Breast epithelium (tissue), 4 donors: ENCODE data around the gene GNS. TPM values are rescaled to one million over a fixed set of nuclear protein-coding genes. Genes with fewer than 3 reads are reported as not detected.

Source experiments
- DNase-seq, 2 donors: peaks; one replicate each; pipeline ENCODE4 v3.0.0-alpha.2; 2019; ENCODE audit warnings: low spot score in 2 of 2
- H3K27ac ChIP-seq, 2 donors: fragments of 200-600 bp; sonication (generic) in 1 of 2; one replicate each; pipeline ENCODE4 v1.5.1; 2016 to 2019; ENCODE audit warnings: mild to moderate bottlenecking in 1 of 2
- H3K27me3 ChIP-seq, 2 donors: fragments of 200-600 bp; sonication (generic) in 1 of 2; one replicate each; pipeline versions ENCODE4 v1.5.1 to v1.6.0; 2017 to 2019; ENCODE audit warnings: control low read depth in 1 of 2, mild to moderate bottlenecking in 1 of 2
- H3K36me3 ChIP-seq: fragments of 200-600 bp; one replicate; pipeline ENCODE4 v1.5.1; 2019
- H3K4me1 ChIP-seq, 2 donors: fragments of 200-600 bp; sonication (generic); one replicate each; pipeline ENCODE4 v1.5.1; 2016 to 2019; ENCODE audit warnings: control low read depth in 1 of 2
- H3K4me3 ChIP-seq, 3 donors: fragments of 200-600 bp; sonication (generic); 1 replicate in 2 of 3; 2 replicates in 1 of 3; pipeline ENCODE4 v1.5.1; 2016 to 2019; ENCODE audit warnings: mild to moderate bottlenecking in 3 of 3, moderate library complexity in 2 of 3
- H3K9me3 ChIP-seq, 2 donors: fragments of 200-600 bp; sonication (generic) in 1 of 2; one replicate each; pipeline ENCODE4 v1.5.1; 2016 to 2019; ENCODE audit warnings: control low read depth in 1 of 2
- POLR2A ChIP-seq: fragments of 450-650 bp; IDR thresholded peaks from one replicate; pipeline ENCODE4 v1.6.1; 2016; ENCODE audit warnings: antibody characterized with exemption, mild to moderate bottlenecking, moderate library complexity
- POLR2AphosphoS5 ChIP-seq, 3 donors: sonication (generic); formaldehyde crosslinking; IDR thresholded peaks; one replicate each; pipeline ENCODE4 v1.6.1; 2017; ENCODE audit warnings: antibody characterized with exemption in 3 of 3
- intact Hi-C: fragments of 100-400 bp; cut with DNase I; formaldehyde crosslinking; loops from one replicate; pipeline ENCODE4 v1.15.1; 2023; ENCODE audit warnings: low total_unique reads
- total RNA-seq, 3 donors: library from RNA; depleted of rRNA; stranded (reverse); fragments of >200 nt; gene quantifications; one replicate each; pipeline ENCODE4 v1.1.0, GENCODE V29; 2016
- TF ChIP-seq, protein P1 (sequence below), 3 donors: fragments of 450-650 bp; IDR thresholded peaks; one replicate each; pipeline ENCODE4 v1.5.1; 2016 to 2017; ENCODE audit warnings: antibody characterized with exemption in 3 of 3, mild to moderate bottlenecking in 3 of 3, moderate library complexity in 3 of 3

Gene GNS
- total RNA-seq, 3 donors from 2014 or later, result 94.4 to 250 (median 98.6) TPM

- DNase-seq, result no peak
- Histone ChIP-seq H3K9me3 (no peaks in the 10 kb centered on the region), H3K27me3 (no peaks in the 10 kb centered on the region), H3K36me3 (peaks cover 4% of the 10 kb centered on the region), H3K4me3 (no peak overlapping the region), H3K27ac (no peak overlapping the region), H3K4me1 (no peaks in the 10 kb centered on the region)
- intact Hi-C loops, result no loop called here
- TF ChIP-seq POLR2A (no peak), POLR2AphosphoS5 (IDR thresholded peaks at IDR 0.05) (no peak)
- TF ChIP-seq, protein P1, sequence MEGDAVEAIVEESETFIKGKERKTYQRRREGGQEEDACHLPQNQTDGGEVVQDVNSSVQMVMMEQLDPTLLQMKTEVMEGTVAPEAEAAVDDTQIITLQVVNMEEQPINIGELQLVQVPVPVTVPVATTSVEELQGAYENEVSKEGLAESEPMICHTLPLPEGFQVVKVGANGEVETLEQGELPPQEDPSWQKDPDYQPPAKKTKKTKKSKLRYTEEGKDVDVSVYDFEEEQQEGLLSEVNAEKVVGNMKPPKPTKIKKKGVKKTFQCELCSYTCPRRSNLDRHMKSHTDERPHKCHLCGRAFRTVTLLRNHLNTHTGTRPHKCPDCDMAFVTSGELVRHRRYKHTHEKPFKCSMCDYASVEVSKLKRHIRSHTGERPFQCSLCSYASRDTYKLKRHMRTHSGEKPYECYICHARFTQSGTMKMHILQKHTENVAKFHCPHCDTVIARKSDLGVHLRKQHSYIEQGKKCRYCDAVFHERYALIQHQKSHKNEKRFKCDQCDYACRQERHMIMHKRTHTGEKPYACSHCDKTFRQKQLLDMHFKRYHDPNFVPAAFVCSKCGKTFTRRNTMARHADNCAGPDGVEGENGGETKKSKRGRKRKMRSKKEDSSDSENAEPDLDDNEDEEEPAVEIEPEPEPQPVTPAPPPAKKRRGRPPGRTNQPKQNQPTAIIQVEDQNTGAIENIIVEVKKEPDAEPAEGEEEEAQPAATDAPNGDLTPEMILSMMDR (IDR thresholded peaks at IDR 0.05), result no peak
Measured at GRCh38 chr12:64731683-64732082, 27.5 kb downstream of the GNS start.

DNA sequence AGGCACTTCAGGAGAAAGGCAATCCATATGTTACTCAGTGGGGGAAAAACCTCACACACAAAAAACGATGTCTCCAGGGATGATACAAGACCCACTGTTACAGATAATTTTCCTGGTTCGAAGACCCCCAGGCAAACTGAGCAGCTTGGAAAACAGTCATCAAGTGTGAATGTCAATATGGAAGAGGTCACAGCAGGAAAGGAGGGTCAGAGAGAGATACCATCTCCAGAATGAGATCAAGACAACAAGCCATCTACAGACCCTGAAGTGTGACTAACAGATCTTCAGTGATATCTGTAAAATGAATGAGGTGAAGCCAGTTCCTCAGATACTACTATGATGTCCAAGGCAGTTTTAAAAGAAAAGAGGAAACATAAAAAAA lies 28.6 kb downstream of the GNS start:
- TF ChIP-seq POLR2A, result no peak
- TF ChIP-seq, protein P1 (IDR thresholded peaks at IDR 0.05), result no peak
- no peak for TF ChIP-seq POLR2AphosphoS5 (IDR thresholded peaks at IDR 0.05)
- H3K36me3 ChIP-seq, result peaks cover 4% of the 10 kb centered on the region

GRCh38 chr12:64729909-64730587 lies 29.2 kb downstream of the GNS start:
- no peak overlapping the region for H3K27ac ChIP-seq
- H3K36me3 ChIP-seq, result peaks cover 4% of the 10 kb centered on the region
- H3K9me3 ChIP-seq, result no peaks in the 10 kb centered on the region
- DNase-seq, result no peak
- no peak for TF ChIP-seq POLR2A
- no peak for TF ChIP-seq POLR2AphosphoS5 (IDR thresholded peaks at IDR 0.05)
- TF ChIP-seq, protein P1 (IDR thresholded peaks at IDR 0.05), result no peak
- intact Hi-C loops, result no loop called here
- no peaks in the 10 kb centered on the region for H3K27me3 ChIP-seq
- no peak overlapping the region for H3K4me3 ChIP-seq
- H3K4me1 ChIP-seq, result no peaks in the 10 kb centered on the region

More for the DNA sequence above, 28.6 kb downstream of the GNS start:
- intact Hi-C loops, result no loop called here
- Histone ChIP-seq H3K4me1 (no peaks in the 10 kb centered on the region), H3K27ac (no peak overlapping the region), H3K9me3 (no peaks in the 10 kb centered on the region), H3K27me3 (no peaks in the 10 kb centered on the region), H3K4me3 (no peak overlapping the region)
- no peak for DNase-seq

GRCh38 chr12:64724201-64724745 lies 34.9 kb downstream of the GNS start:
- H3K4me3 ChIP-seq, result no peak overlapping the region

GRCh38 chr12:64723630-64724029 lies 35.6 kb downstream of the GNS start:
- H3K27me3 ChIP-seq, result no peaks in the 10 kb centered on the region
- peaks cover 8% of the 10 kb centered on the region for H3K36me3 ChIP-seq
- no peaks in the 10 kb centered on the region for H3K4me1 ChIP-seq
- TF ChIP-seq, protein P1 (IDR thresholded peaks at IDR 0.05), result no peak
- TF ChIP-seq POLR2AphosphoS5 (IDR thresholded peaks at IDR 0.05) (no peak), POLR2A (no peak)
- intact Hi-C loops, result no loop called here
- no peak overlapping the region for H3K4me3 ChIP-seq
- H3K27ac ChIP-seq, result no peak overlapping the region
- no peak for DNase-seq
- no peaks in the 10 kb centered on the region for H3K9me3 ChIP-seq

More at GRCh38 chr12:64724201-64724745, 34.9 kb downstream of the GNS start:
- H3K4me1 ChIP-seq, result no peaks in the 10 kb centered on the region
- H3K36me3 ChIP-seq, result peaks cover 8% of the 10 kb centered on the region
- no peaks in the 10 kb centered on the region for H3K9me3 ChIP-seq
- intact Hi-C loops, result no loop called here
- TF ChIP-seq POLR2AphosphoS5 (IDR thresholded peaks at IDR 0.05), result no peak
- no peak for TF ChIP-seq POLR2A
- TF ChIP-seq, protein P1 (IDR thresholded peaks at IDR 0.05), result no peak
- no peak for DNase-seq
- no peaks in the 10 kb centered on the region for H3K27me3 ChIP-seq
- no peak overlapping the region for H3K27ac ChIP-seq
